Measurements from ENCODE around the gene TSPEAR. TPM values are rescaled to one million over a fixed set of nuclear protein-coding genes. Genes with fewer than 3 reads are reported as not detected.
"Not testable (repeated sequence)": the region's sequence is repeated elsewhere in the genome, so short reads cannot be mapped to it uniquely, and the experiment has no call there.

The TSPEAR gene
- total RNA-seq, 1 experiment from 2014 or later: not detected

DNA sequence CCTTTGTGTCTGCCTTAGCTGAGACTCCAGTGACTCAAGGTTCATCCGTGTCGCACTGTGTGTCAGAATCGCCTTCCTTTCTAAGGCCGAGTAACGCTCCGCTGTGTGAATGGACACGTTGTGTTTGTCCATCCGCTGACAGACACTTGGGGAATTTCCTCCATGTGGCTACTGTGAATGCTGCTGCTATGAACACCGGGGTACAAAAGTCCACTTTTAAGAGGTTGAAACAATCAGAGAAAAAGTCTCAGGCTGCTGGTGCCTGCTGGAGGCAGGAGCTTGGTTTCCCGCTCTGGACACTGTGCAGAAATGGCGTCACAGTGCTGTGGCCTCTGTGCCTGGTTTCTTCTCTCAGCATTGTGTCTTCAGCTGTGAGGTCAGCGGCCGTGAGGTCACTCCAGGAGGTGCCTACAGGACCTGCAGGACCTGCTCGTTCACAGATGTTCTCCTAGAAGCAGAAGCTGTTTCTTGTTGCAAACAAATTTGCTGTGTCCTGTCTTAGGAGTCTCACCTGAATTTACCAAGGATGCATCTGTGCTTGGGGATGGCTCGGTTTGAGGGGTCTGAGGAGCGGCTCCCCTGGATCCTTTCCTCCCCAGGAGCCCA is 205.6 kb downstream of the TSPEAR start:
- H3K27ac Mint-ChIP-seq (ENCODE audit: unreplicated experiment): no peak overlapping the region
- TF ChIP-seq, protein P1, sequence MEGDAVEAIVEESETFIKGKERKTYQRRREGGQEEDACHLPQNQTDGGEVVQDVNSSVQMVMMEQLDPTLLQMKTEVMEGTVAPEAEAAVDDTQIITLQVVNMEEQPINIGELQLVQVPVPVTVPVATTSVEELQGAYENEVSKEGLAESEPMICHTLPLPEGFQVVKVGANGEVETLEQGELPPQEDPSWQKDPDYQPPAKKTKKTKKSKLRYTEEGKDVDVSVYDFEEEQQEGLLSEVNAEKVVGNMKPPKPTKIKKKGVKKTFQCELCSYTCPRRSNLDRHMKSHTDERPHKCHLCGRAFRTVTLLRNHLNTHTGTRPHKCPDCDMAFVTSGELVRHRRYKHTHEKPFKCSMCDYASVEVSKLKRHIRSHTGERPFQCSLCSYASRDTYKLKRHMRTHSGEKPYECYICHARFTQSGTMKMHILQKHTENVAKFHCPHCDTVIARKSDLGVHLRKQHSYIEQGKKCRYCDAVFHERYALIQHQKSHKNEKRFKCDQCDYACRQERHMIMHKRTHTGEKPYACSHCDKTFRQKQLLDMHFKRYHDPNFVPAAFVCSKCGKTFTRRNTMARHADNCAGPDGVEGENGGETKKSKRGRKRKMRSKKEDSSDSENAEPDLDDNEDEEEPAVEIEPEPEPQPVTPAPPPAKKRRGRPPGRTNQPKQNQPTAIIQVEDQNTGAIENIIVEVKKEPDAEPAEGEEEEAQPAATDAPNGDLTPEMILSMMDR (IDR thresholded peaks at IDR 0.05; ENCODE audit: unreplicated experiment): no peak
- BruUV-seq (replicated peaks): no TSS peak

DNA sequence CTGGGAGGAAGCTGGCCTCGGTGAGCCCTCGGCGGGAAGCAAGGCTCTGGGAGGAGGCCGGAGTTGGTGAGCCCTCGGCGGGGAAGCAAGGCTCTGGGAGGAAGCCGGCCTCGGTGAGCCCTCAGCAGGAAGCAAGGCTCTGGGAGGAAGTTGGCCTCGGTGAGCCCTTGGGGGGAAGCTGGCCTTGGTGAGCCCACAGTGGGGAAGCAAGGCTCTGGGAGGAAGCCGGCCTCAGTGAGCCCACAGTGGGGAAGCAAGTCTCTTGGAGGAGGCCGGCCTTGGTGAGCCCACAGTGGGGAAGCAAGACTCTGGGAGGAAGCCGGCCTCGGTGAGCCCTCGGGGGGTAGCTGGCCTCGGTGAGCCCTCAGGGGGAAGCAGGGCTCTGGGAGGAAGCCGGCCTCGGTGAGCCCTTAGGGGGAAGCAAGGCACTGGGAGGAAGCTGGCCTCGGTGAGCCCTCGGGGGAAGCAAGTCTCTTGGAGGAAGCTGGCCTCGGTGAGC is 207.4 kb downstream of the TSPEAR start:
- Mint-ChIP-seq H3K4me1 (ENCODE audit: low read depth, unreplicated experiment) (no peaks in the 10 kb centered on the region), H3K27ac (ENCODE audit: unreplicated experiment) (no peak overlapping the region), H3K9me3 (ENCODE audit: low read depth, unreplicated experiment) (no peaks in the 10 kb centered on the region), H3K27me3 (ENCODE audit: unreplicated experiment) (peaks cover 15% of the 10 kb centered on the region), H3K36me3 (ENCODE audit: insufficient read depth, unreplicated experiment) (no peaks in the 10 kb centered on the region), H3K4me3 (ENCODE audit: low read depth, unreplicated experiment) (no peak overlapping the region)
- CTCF ChIA-PET: no interaction called here
- no peak for DNase-seq
- intact Hi-C loops (cut with micrococcal nuclease; ENCODE audit: unreplicated experiment): no loop called here
- no TSS peak for BruUV-seq (replicated peaks)
- TF ChIP-seq, protein P1 (IDR thresholded peaks at IDR 0.05; ENCODE audit: unreplicated experiment): no peak

More for the DNA sequence above, 205.6 kb downstream of the TSPEAR start:
- Mint-ChIP-seq H3K36me3 (ENCODE audit: insufficient read depth, unreplicated experiment) (no peaks in the 10 kb centered on the region), H3K9me3 (ENCODE audit: low read depth, unreplicated experiment) (no peaks in the 10 kb centered on the region), H3K4me3 (ENCODE audit: low read depth, unreplicated experiment) (no peak overlapping the region), H3K4me1 (ENCODE audit: low read depth, unreplicated experiment) (no peaks in the 10 kb centered on the region), H3K27me3 (ENCODE audit: unreplicated experiment) (peaks cover 12% of the 10 kb centered on the region)
- intact Hi-C loops (cut with micrococcal nuclease; ENCODE audit: unreplicated experiment): no loop called here
- CTCF ChIA-PET: interaction anchor here (1.6 kb wide), 1 partner anchor 287 kb away, joined by 3 read pairs; no protein-coding TSS in a partner anchor
- no peak for DNase-seq

DNA sequence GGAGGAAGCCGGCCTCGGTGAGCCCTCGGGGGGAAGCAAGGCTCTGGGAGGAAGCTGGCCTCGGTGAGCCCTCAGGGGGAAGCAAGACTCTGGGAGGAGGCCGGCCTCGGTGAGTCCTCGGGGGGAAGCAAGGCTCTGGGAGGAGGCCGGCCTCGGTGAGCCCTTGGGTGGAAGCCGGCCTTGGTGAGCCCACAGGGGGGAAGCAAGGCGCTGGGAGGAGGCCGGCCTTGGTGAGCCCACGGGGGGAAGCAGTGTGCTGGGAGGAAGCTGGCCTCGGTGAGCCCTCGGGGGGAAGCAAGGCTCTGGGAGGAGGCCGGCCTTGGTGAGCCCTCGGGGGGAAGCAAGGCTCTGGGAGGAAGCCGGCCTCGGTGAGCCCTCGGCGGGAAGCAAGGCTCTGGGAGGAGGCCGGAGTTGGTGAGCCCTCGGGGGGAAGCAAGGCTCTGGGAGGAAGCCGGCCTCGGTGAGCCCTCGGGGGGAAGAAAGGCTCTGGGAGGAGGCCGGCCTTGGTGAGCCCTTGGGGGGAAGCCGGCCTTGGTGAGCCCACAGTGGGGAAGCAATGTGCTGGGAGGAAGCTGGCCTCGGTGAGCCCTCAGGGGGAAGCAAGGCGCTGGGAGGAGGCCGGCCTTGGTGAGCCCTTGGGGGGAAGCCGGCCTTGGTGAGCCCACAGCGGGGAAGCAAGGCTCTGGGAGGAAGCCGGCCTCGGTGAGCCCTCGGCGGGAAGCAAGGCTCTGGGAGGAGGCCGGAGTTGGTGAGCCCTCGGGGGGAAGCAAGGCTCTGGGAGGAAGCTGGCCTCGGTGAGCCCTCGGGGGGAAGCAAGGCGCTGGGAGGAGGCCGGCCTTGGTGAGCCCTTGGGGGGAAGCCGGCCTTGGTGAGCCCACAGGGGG is 208.1 kb downstream of the TSPEAR start:
- BruUV-seq (replicated peaks): not testable (repeated sequence)

DNA sequence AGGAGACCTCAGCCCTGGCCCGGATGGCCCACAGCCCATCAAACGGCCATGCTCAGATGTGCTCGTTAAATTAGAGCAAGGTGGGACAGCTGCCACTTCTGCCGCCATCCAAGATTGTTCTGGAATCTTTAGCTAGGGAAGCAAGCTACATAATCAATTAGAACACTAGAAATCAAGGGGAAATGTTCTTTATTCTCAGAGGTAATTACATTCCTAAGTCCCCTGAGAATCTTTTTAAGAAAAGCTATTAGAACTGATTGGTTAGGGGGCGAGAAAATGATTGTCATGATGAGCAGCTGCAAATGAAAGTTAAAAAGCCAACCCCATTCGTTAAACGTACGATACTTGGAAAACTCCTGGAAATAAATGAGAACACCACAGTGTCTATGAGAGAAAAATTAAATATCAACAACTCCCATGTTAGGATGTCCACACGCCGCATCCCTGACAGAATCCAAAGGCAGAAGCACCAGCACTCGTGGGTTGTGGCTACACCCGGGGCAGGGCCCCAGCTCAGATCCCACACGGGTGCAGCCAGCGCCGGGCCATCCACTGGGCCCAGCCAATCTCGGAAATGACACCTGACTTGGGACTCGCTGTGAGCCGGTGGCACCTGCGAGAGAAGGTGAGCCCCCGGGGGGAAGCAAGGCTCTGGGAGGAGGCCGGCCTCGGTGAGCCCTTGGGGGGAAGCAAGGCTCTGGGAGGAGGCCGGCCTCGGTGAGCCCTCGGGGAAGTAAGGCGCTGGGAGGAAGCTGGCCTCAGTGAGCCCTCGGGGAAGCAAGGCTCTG is 209.0 kb downstream of the TSPEAR start:
- H3K4me3 Mint-ChIP-seq (ENCODE audit: low read depth, unreplicated experiment): no peak overlapping the region
- H3K27ac Mint-ChIP-seq (ENCODE audit: unreplicated experiment): no peak overlapping the region
- intact Hi-C loops (cut with micrococcal nuclease; ENCODE audit: unreplicated experiment): no loop called here
- TF ChIP-seq, protein P1 (IDR thresholded peaks at IDR 0.05; ENCODE audit: unreplicated experiment): no peak
- no peaks in the 10 kb centered on the region for H3K9me3 Mint-ChIP-seq (ENCODE audit: low read depth, unreplicated experiment)
- BruUV-seq (replicated peaks): no TSS peak
- no peaks in the 10 kb centered on the region for H3K4me1 Mint-ChIP-seq (ENCODE audit: low read depth, unreplicated experiment)
- CTCF ChIA-PET: no interaction called here
- no peak for DNase-seq
- H3K27me3 Mint-ChIP-seq (ENCODE audit: unreplicated experiment): peaks cover 31% of the 10 kb centered on the region
- H3K36me3 Mint-ChIP-seq (ENCODE audit: insufficient read depth, unreplicated experiment): no peaks in the 10 kb centered on the region

More for the DNA sequence above, 208.1 kb downstream of the TSPEAR start:
- intact Hi-C loops (cut with micrococcal nuclease; ENCODE audit: unreplicated experiment); H3K4me1 Mint-ChIP-seq (ENCODE audit: low read depth, unreplicated experiment); H3K9me3 Mint-ChIP-seq (ENCODE audit: low read depth, unreplicated experiment); CTCF ChIA-PET; DNase-seq; H3K27ac Mint-ChIP-seq (ENCODE audit: unreplicated experiment); H3K4me3 Mint-ChIP-seq (ENCODE audit: low read depth, unreplicated experiment); H3K36me3 Mint-ChIP-seq (ENCODE audit: insufficient read depth, unreplicated experiment): not testable (repeated sequence)
- H3K27me3 Mint-ChIP-seq (ENCODE audit: unreplicated experiment): peaks cover 22% of the 10 kb centered on the region

Measured in Calu3 (cell line).